GM18873 (cell line): ENCODE measurements around the gene COQ5.

Experiments
- ATAC-seq: cut with Tn5 transposase; IDR thresholded peaks from one replicate; pipeline ENCODE4 v1.9.1; 2021; ENCODE audit warnings: mild to moderate bottlenecking, moderate library complexity, moderate number of reproducible peaks; ENCODE audit not compliant: unreplicated experiment, low FRiP score

Gene COQ5

GRCh38 chr12:120460157-120460556 lies 68.8 kb downstream of the COQ5 start:
- no peak for ATAC-seq

DNA sequence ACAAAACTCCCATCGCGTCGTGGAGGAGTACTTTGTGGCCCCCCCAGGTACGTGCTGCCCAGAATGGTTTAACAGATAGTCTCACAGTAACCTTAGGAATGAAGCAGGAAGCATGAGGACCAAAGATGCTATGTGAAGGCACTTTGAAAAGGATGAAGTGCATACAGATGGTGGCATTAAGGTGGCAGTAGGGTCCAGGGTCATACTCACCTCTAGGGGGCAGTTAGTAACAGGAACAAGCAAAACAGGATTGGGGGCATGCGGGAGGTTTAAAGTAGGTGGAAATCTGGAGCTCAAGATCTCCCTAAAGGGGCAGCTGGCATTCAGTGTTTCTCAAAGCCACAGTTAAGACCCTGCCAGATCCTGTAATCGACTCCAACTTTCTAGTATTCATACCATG lies 71.8 kb downstream of the COQ5 start:
- no peak for ATAC-seq

DNA sequence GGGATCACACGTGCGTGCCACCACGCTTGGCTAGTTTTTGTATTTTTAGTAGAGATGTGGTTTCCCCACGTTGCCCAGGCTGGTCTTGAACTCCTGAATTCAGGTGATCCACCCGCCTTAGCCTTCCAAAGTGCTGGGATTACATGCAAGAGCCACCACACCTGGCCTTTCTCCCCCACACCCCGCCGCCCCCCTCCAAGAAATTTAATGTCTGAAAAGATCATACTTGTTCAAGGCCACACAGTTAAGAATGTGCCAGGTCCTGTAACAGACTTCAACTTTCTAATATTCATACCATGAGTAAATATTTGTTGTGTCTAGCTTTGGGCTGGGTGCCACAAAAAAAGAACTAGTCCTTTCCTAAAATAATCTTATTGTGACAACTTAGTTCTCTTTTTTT lies 73.7 kb downstream of the COQ5 start:
- ATAC-seq, result no peak

DNA sequence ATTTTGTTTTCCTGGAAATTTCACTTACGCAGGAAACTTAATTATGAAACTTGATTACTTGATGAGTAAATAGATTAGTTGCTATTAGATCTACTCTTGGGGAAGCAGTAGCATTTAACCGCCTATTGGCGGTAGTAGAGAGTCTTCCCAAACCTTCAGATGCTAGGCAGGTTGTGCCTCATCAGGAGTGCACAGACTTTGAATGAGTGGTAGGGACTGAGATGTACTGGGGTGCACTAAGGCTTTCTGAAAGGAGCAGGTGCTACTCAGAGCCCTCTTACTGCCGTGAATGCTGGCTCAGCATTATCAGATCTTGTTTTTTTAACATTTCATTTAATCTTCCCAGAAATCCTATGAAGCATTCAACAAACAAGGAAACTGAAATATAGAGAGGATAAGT lies 75.0 kb downstream of the COQ5 start:
- ATAC-seq, result no peak
